Measurements from ENCODE around the gene IDH2. TPM values are rescaled to one million over a fixed set of nuclear protein-coding genes. Genes with fewer than 3 reads are reported as not detected.
A peak's percentile ranks its signal among the peaks of the same experiment; 100 is the strongest.

IDH2 gene
- total and polyA plus RNA-seq, 10 of the 15 experiments (the other 5 are each of a cell fraction or from before 2014, with no cell fraction given) = 2.3 to 358 (median 242) TPM

GRCh38 chr15:90036806-90037510 lies 65.3 kb downstream of the IDH2 start:
- BruUV-seq (replicated peaks) = no TSS peak
- ATAC-seq (no peak), DNase-seq (ENCODE audit: low read depth, low spot score) (no peak), FAIRE-seq (no peak)
- Histone ChIP-seq H3K4me1 (ENCODE audit: control insufficient read depth, insufficient read depth, low read length) (peaks cover 60% of the 10 kb centered on the region), H2AFZ (ENCODE audit: control insufficient read depth, low read depth, low read length) (no peak overlapping the region), H3K9ac (ENCODE audit: control insufficient read depth, insufficient read depth, low read length) (no peak overlapping the region), H3K27me3 (replicated peaks in 1 of 2; ENCODE audit: control insufficient read depth in 2 of 2, insufficient read depth in 2 of 2, low read length in 1 of 2) (no peaks in the 10 kb centered on the region), H3K27ac (ENCODE audit: control insufficient read depth, insufficient read depth) (peak overlapping the region; percentile 87), H3K79me2 (ENCODE audit: control insufficient read depth, insufficient read depth, low read length) (peaks cover 71% of the 10 kb centered on the region), H3K9me3 (replicated peaks; ENCODE audit: control insufficient read depth, insufficient read depth, low read length) (no peaks in the 10 kb centered on the region; the same call in 2 of the 3 replicates), H4K20me1 (ENCODE audit: control insufficient read depth, insufficient read depth) (no peaks in the 10 kb centered on the region), H3K36me3 (ENCODE audit: control insufficient read depth in 2 of 2, insufficient read depth in 2 of 2, low read length in 1 of 2) (peaks cover 1 to 4% of the 10 kb centered on the region in 2 experiments), H3K4me2 (ENCODE audit: control insufficient read depth, insufficient read depth) (0 out of 2 replicates have a peak overlapping the region, but pooled peaks have one; percentile 12), H3K4me3 (no peak overlapping the region)
- SMC1A ChIA-PET (ENCODE audit: uncharacterized antibody, unreplicated experiment) = interaction anchor here (0.6 to 1.5 kb wide), 4 partner anchors 25 to 63 kb away, joined by 3 to 5 read pairs (median 4); no protein-coding TSS in a partner anchor
- RAD21 ChIA-PET (ENCODE audit: unreplicated experiment) = interaction anchor here (0.7 kb wide), 1 partner anchor 24 kb away, joined by 3 read pairs; no protein-coding TSS in a partner anchor
- CTCF ChIA-PET = interaction anchor here (1.0 to 2.2 kb wide), 3 partner anchors 10 to 51 kb away, joined by 3 to 7 read pairs (median 4); no protein-coding TSS in a partner anchor
- in situ Hi-C loops (cut with MboI) = no loop called here
- POLR2A ChIA-PET = interaction anchor here (7.5 kb wide), 1 partner anchor 33 kb away, joined by 56 read pairs; no protein-coding TSS in a partner anchor
- TF ChIP-seq FOS (IDR thresholded peaks at IDR 0.05; ENCODE audit: borderline replicate concordance, extremely low read depth, insufficient read length) (no peak), POLR2A (IDR thresholded peaks at IDR 0.05; ENCODE audit: low read depth, low read length) (no peak), ZNF687 (IDR thresholded peaks at IDR 0.05) (0 out of 2 replicates have a peak, but pooled peaks have one; percentile 13)
- intact Hi-C loops (cut with micrococcal nuclease; ENCODE audit: unreplicated experiment) = loop anchor here (5.0 kb wide), 1 partner anchor 60 kb away; no protein-coding TSS in a partner anchor
- WGBS (ENCODE audit: insufficient coverage, insufficient replicate concordance, low lambda C conversion rate, missing lambda C conversion rate) = 96% methylated on average over 11 of the region's 11 CpGs

All from GM12878 (cell line).